ENCODE measurements around the gene DEGS2. TPM values are rescaled to one million over a fixed set of nuclear protein-coding genes. Genes with fewer than 3 reads are reported as not detected.

DEGS2 gene
- total RNA-seq, 1 experiment from 2014 or later, result not detected

DNA sequence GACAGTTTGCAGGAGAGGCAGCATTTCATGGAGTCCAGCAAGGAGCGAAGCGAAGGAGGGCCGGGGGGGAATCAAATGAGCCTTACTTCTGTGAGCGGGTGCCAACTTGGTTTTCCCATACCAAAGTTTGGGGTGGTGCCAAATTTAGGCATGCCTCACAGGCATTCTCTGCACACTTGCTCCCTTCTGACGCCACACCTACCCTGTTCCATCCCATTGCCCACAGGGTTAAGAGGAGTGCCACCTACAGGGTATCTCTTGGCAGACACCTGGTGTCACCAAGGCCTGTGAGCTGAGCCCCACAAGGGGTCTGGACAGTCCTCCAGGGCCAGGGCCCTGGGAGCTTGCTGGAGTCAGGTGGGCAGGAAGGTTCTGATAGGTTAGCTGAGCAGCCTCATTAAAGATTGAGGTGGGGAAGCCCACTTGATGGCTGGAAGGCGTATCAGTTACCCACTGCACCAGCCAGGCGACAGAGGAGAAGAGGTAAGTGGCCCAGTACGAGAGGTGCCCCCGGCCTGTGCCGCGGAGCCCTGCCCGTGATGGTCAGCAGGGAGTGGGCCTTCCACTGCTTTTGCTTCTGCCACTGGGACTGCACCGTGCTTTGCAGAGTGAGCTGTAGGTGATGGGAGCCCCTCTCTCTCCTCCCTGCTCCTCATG is 45.2 kb downstream of the DEGS2 start:
- no peak for DNase-seq (ENCODE audit: low spot score)

GRCh38 chr14:100111931-100112704 is 47.3 kb downstream of the DEGS2 start:
- no peak for DNase-seq (ENCODE audit: low spot score)

- DNase-seq (ENCODE audit: low spot score), result no peak
Measured at GRCh38 chr14:100110816-100111215, 48.6 kb downstream of the DEGS2 start.

- no peak for DNase-seq (ENCODE audit: low spot score)
Measured at GRCh38 chr14:100109594-100109955, 49.9 kb downstream of the DEGS2 start.

- DNase-seq (ENCODE audit: low spot score), result no peak
Measured at GRCh38 chr14:100108840-100109593, 50.4 kb downstream of the DEGS2 start.

DNA sequence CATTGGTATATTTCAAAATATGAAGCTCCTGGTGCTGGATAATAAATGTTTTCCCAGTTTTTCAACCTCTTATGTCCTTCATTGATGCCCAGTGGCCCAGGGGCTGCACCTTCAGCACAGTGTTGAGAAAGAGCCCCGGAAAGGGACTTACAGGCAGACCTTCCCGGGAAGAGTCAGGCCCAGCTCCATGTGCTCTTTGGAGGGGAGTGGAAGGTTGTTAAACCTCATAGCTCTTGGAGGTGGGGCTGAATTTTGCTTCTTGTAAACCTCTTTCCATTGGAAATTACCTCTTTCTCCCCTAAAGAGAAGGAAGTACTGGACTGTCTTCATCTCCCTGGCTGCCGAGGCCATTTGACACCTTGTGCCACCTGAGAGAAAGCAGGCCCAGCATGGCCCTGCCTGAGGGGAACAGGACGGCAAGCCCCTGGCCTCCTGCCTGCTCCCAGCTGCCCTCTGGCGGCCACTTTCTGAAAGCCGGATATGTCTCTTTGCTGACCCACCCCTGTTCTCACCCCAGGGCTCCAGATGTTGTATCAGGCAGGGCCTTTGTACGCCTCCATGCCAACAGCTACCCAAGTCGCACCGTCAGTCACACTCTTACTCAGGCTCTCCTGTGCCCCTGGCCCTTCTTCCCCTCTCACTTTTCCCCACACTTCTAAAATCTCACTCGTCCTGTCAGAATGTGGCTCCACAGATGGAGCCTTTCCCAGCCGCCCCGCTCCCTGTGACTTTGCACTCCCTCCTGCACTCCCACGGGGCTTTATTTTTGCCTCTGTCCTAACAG is 51.2 kb downstream of the DEGS2 start:
- DNase-seq (ENCODE audit: low spot score), result peak; percentile 30

DNA sequence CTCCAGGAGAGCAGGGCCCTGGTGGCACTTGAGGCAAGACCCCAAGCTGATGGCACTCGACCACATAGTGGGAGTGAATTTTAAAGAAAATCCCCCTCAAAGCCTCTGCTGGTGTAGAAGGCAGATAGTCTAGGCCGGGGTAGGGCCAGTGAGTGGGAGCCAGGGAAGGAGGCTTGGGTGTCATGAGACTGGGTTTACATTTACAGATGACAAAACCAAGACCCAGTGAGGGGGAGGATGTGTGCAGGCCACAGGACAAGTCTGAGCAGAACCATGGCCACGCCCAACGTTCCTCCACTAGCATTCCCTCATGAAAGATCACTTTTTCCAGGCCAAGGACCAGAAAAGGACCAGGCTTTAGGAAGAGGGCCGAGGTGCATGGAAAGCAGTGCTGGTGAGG is 52.2 kb downstream of the DEGS2 start:
- DNase-seq (ENCODE audit: low spot score), result no peak

DNA sequence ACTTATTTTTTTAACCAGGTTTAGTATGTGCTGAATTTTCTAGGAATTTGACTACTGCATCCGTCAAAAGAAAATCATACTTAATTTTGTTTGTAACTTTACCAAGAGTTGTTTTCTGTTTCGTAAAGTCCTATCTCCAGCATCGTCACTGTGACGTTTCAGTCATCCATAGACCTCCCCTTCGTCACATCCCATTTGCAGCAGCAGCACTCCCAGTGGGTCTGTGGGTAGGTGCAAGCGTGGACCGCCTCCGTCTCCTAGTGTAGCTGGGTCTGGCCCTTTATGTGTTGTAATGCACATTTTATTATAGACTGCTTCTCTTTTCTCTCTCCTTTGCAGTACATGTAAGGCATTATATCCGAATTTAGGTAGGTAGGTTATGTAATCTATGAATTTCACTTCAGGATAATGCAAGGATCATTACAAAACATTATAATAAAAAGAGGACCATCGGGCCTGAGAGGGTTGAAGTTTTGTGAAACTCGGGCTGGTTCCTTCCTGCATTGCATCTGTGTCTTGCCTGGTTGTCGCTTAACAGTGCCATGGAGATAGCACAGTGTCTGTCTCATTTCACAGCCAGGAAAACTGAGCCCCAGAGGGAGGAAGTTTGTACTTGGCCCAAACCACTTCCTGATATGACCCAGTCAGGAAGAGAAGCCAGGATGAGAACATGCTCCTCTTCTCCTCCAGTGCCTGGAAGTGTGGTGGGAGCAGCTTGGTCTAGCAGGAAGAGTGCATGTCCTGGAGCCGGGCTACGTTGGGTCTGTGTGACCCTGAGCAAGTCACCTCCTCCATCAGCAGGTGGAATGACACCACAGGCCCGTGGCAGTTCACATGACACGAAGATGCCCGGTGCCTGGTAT is 53.0 kb downstream of the DEGS2 start:
- DNase-seq (ENCODE audit: low spot score), result no peak

DNA sequence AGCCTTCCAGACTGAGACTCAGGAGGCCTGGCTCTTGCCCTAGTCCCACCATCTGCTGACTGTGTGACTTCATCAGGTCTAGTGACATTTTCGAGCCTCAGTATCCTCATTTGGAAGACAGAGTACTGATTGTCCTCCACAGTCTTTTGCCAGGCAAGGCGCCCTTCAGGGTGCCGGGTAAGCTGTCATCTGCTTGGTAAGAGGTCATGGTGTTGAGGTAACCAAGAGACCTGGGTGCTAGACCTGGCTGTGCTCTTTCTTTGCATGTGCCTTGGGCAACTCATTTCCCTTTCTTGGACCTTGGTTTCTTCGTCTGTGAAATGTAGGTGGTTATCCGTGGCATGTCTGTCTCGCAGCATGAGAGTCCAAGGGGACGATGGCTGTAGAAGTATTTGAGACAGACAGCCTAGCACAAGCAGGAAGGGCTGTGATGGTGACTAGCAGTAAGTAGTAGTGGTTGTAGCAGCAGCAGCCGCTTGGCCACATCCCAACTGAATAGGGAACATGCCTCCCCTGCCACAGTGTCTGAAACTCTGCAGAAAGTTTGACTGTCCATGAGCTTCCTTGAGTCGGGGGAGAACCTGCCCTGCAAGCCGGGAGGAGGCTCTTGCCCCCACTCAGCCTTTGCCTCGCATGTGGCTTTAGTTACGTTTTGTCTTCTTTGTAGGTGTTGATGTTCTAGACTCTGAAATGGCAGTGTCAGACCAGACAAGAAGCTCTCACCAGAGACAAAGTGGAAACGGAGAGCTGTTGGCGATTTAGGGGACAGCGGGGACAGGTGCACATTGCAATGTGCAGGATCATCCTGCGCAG is 53.9 kb downstream of the DEGS2 start:
- no peak for DNase-seq (ENCODE audit: low spot score)

DNA sequence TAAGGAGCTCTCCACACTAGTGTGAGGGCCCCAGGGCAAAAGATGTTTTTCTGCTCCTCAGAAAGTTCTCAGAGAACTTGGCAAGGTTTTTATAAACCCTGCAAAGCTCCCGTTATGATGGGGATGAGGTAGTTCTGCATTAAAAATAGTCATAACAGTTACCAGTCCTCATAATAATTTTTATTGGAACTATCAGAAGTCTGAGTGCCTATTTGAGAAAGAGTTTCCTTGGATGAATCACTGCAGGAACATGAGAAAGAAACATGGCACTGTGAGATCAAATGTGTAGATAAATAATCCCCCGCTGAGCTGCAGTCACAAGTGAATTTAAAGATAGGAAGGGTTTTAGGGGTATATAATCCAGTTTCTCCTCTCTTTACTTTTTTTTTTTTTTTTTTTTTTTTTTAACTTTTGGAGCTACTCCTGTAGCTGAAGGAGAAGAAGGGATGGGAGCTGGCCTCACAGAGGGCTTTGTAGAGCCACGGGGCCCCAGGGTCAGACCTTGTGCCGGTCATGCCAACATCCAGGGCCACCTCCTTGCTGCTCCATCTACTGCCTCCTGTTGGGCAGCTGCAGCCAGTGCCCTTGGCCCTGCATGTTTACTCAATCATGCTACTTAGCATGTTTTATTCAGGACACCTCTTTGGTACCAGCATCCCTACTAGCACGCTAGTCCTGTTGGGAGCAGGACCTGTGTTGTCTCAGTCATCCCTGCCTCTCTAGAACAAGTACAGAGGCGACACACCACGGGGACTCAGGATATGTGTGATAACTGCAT is 54.7 kb downstream of the DEGS2 start:
- peak; percentile 18 for DNase-seq (ENCODE audit: low spot score)

- no peak for DNase-seq (ENCODE audit: low spot score)
Measured at GRCh38 chr14:100104006-100104352, 55.5 kb downstream of the DEGS2 start.

DNA sequence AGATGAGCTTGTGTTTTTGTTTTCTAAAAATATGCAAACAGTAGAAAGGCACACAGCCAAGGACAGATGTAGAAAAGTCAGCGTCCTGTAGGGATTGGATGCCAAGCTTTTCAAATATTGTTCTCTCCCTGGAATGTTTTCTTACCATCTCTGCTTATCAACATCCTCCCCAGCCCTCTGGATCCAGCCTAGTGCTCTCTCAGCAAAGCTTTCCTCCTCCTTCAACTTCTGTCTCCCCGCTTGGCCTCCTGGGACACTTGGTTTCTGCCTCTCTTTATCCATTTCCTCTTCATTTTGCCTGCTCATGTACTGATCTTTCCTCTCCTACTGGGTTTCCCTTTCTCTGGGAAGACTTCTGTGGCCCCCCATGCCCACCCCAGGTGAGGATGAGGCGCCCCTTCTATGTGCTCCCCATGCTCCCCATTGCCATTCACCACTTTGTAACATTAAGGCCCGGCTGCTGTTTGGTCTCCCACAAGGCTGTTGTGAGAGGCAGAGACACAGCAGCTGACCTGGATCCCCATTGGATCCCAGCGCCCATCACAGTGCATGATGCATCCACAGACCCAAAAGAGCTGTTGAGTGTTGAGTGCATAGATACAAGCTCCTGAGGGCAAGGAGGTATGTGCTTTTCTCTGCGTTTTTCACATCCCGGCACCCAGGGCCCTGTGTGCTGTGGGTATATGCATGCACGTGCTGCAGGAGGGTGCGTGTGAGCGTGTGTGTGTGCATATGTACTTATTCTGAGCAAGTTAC is 56.0 kb downstream of the DEGS2 start:
- no peak for DNase-seq (ENCODE audit: low spot score)

- no peak for DNase-seq (ENCODE audit: low spot score)
Measured at GRCh38 chr14:100102156-100102785, 57.2 kb downstream of the DEGS2 start.

DNA sequence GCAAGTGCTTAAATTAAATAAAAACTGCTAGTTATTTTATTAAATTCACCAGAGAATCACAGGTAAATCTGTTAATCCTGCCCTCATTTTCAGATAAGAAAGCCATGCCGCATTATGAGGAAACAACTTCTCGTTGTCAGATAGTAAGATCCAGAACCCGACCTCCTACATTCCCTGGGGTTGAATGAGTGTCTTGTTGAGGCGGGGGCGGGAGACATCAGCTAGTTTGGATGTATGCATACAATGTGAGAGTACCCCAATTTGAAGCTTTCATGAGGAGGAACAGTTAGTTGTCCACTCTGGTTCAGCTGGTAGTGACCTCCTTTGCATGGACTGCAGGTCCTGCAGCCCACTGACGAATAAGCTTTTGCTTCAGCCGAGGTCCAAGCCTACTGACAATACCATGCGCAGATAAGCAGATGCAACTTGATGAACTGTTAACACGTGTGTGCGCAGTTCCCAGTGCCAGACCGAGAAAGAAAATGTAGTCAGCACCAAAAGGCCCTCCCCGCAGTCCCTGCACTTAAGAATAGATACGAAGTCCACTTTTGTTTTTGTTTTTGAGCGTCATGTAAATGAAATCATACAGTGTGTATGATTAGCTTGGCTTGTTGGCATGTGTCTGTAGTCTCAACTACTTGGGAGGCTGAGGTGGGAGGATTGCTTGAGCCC is 59.3 kb downstream of the DEGS2 start:
- no peak for DNase-seq (ENCODE audit: low spot score)

- DNase-seq (ENCODE audit: low spot score), result no peak
Measured at GRCh38 chr14:100098171-100098570, 61.3 kb downstream of the DEGS2 start.

DNA sequence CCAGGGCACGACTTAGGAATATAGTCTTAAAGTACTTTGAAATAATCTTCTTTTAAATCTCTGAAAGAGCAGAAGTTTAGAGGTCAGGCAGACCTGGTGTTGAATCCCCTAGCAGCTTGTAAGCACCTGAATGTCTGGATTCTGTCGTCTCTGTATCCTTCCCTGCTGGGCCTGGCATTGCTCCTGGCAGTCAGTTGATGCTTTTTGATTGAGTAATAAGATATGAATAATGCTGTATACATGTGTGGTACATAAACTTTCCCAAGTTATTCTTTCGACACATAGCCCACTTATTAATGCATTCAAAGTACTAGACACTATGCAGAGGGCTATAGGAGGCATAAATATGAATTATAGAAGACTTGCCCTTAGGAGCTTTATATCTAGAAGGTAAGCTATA is 62.8 kb downstream of the DEGS2 start:
- peak; percentile 11 for DNase-seq (ENCODE audit: low spot score)

All from A172 (cell line).